Tibial nerve (tissue), 4 donors: Measurements from ENCODE around the gene P2RY14. TPM values are rescaled to one million over a fixed set of nuclear protein-coding genes. Genes with fewer than 3 reads are reported as not detected.
A peak's percentile ranks its signal among the peaks of the same experiment; 100 is the strongest.

Experiments
- DNase-seq, 2 donors: peaks; one replicate each; pipeline ENCODE4 v3.0.0-alpha.2; 2019; ENCODE audit warnings: low spot score in 2 of 2
- H3K27ac ChIP-seq, 4 donors: fragments of 200-600 bp; sonication (generic) in 3 of 4; one replicate each; pipeline ENCODE4 v1.5.1; 2017 to 2019; ENCODE audit warnings: mild to moderate bottlenecking in 1 of 4
- H3K27me3 ChIP-seq, 2 donors: fragments of 200-600 bp; sonication (generic) in 1 of 2; one replicate each; pipeline versions ENCODE4 v1.5.1 to v1.6.0; 2017 to 2019
- H3K36me3 ChIP-seq, 3 donors: fragments of 200-600 bp; sonication (generic); one replicate each; pipeline ENCODE4 v1.5.1; 2018 to 2019
- H3K4me1 ChIP-seq, 4 donors: fragments of 200-600 bp; sonication (generic) in 3 of 4; one replicate each; pipeline ENCODE4 v1.5.1; 2017 to 2019
- H3K4me3 ChIP-seq, 4 donors: fragments of 200-600 bp; sonication (generic) in 3 of 4; one replicate each; pipeline ENCODE4 v1.5.1; 2017 to 2019; ENCODE audit warnings: mild to moderate bottlenecking in 1 of 4, moderate library complexity in 1 of 4
- H3K9me3 ChIP-seq, 4 donors: fragments of 200-600 bp; sonication (generic) in 3 of 4; one replicate each; pipeline ENCODE4 v1.5.1; 2017 to 2019
- CTCF ChIP-seq, 5 experiments: fragments of 200-600 bp in 3 of 5; fragments of 450-650 bp in 2 of 5; sonication (generic) in 3 of 5; IDR thresholded peaks; one replicate each; pipeline ENCODE4 v1.5.1; 2016 to 2019; ENCODE audit warnings: antibody characterized with exemption in 5 of 5, mild to moderate bottlenecking in 3 of 5, moderate library complexity in 2 of 5
- EP300 ChIP-seq, 2 donors: sonication (generic); formaldehyde crosslinking; IDR thresholded peaks; one replicate each; pipeline ENCODE4 v1.6.1; 2017; ENCODE audit warnings: antibody characterized with exemption in 2 of 2, mild to moderate bottlenecking in 1 of 2
- POLR2A ChIP-seq, 2 donors: fragments of 450-650 bp; IDR thresholded peaks; one replicate each; pipeline ENCODE4 v1.6.1; 2017; ENCODE audit warnings: antibody characterized with exemption in 2 of 2, mild to moderate bottlenecking in 2 of 2, moderate library complexity in 2 of 2
- WGBS, 2 donors: methylation state at CpG; one replicate each; pipeline ENCODE4 v1.1.5; 2018; 5-methylcytosine and 5-hydroxymethylcytosine counted together
- total RNA-seq, 4 donors: library from RNA; depleted of rRNA; stranded (reverse); fragments of >200 nt; gene quantifications; one replicate each; pipeline ENCODE4 v1.1.0, GENCODE V29; 2016

Gene P2RY14
- total RNA-seq, 4 donors from 2014 or later = 4.2 to 9.4 (median 6.3) TPM

DNA sequence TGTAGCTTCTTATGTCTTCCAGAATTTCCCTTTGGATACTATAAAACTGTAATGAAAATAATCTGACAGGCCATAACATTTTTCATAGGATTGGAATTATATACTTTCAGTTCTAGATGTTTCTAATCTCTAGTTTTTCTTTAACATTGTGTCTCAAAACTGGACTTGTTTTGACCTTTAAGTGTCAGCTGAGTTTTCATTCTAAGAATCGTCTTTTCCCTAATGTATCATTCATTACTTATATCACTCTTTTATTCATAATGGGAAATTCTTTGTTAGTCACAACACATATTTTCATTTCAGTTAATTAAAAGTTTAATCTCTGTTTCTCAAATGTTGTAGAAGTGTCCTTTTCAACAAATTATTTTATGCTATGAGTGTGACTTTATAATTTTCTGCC lies 87.2 kb downstream of the P2RY14 start:
- H3K4me1 ChIP-seq = no peaks in the 10 kb centered on the region
- H3K27me3 ChIP-seq = no peaks in the 10 kb centered on the region
- TF ChIP-seq CTCF (IDR thresholded peaks at IDR 0.05) (no peak), POLR2A (IDR thresholded peaks at IDR 0.05) (no peak), EP300 (IDR thresholded peaks at IDR 0.05) (no peak)
- no peak overlapping the region for H3K27ac ChIP-seq
- H3K9me3 ChIP-seq = no peaks in the 10 kb centered on the region
- no peak overlapping the region for H3K4me3 ChIP-seq
- no peaks in the 10 kb centered on the region for H3K36me3 ChIP-seq
- WGBS, 2 donors = 59 to 69% methylated on average over 1 of the region's 1 CpG
- no peak for DNase-seq

DNA sequence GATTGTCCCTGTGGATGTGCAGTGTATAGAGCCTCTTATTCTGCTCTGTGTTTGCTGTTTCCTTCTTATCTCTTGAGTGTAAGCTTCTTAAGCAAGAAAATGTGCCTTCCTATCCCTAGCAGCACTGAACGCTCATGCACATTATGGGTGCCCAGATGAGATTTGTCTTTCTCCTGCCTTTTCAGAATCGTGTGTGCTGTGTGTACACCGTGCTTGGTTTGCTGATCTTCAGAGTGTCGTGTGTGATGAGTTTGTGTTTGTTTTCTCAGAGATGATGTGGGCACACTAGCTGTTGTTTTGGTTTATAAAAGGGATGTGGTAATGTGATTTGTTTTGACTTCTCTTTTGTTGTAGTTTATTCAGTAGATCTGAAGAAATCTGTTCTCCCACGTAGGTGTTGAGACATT lies 95.1 kb downstream of the P2RY14 start:
- TF ChIP-seq POLR2A (IDR thresholded peaks at IDR 0.05) = no peak
- TF ChIP-seq EP300 (IDR thresholded peaks at IDR 0.05) = no peak
- no peak for TF ChIP-seq CTCF (IDR thresholded peaks at IDR 0.05)
- Histone ChIP-seq H3K27me3 (no peaks in the 10 kb centered on the region), H3K27ac (peak overlapping the region in 1 of 4 donors; percentile 7), H3K9me3 (no peaks in the 10 kb centered on the region), H3K36me3 (no peaks in the 10 kb centered on the region), H3K4me1 (peaks cover 0 to 7% (median 0%) of the 10 kb centered on the region in 4 donors), H3K4me3 (no peak overlapping the region)
- 63 to 74% methylated on average over 5 of the region's 5 CpGs for WGBS, 2 donors
- no peak for DNase-seq

DNA sequence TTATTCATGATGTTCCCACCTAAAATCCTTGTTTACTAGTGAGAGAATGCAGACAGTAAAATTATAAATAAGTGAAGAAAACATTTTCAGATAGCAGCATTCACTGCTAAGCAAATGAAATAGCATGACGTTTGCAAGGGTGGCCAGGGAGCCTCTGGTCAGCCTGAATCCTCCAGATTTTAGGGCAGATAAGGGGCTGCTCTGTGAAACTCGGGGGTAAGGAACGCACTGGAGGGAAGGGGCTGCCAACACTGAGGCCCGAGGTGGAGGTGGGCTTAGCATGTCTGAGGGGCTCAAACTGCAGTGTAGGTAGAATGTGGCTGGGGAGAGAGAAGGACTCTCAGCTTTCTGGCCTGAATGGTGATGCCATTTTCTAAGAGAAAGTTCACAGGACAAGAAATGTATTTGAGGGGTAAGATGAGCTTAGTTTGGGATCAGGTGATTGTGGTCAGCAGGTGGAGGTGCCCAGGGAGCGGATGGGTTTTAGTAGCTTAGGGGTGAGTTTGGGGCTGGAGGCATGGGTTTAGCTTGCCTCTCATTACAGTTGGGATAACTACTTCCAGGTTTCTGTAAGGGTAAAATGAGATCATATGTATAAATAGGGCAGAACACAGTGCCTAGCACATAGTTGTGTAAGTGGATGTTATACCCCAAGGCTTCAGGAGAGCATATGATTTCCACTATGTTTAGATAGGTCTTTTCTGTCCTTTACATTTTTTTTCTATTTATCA lies 95.8 kb downstream of the P2RY14 start:
- no peak for TF ChIP-seq POLR2A (IDR thresholded peaks at IDR 0.05)
- TF ChIP-seq CTCF (IDR thresholded peaks at IDR 0.05) = no peak
- TF ChIP-seq EP300 (IDR thresholded peaks at IDR 0.05) = no peak
- Histone ChIP-seq H3K27me3 (no peaks in the 10 kb centered on the region), H3K27ac (peak overlapping the region in 1 of 4 donors; percentile 7), H3K36me3 (no peaks in the 10 kb centered on the region), H3K4me1 (peaks cover 0 to 7% (median 0%) of the 10 kb centered on the region in 4 donors), H3K4me3 (no peak overlapping the region), H3K9me3 (no peaks in the 10 kb centered on the region)
- WGBS, 2 donors = 54 to 61% methylated on average over 5 of the region's 5 CpGs
- no peak for DNase-seq

DNA sequence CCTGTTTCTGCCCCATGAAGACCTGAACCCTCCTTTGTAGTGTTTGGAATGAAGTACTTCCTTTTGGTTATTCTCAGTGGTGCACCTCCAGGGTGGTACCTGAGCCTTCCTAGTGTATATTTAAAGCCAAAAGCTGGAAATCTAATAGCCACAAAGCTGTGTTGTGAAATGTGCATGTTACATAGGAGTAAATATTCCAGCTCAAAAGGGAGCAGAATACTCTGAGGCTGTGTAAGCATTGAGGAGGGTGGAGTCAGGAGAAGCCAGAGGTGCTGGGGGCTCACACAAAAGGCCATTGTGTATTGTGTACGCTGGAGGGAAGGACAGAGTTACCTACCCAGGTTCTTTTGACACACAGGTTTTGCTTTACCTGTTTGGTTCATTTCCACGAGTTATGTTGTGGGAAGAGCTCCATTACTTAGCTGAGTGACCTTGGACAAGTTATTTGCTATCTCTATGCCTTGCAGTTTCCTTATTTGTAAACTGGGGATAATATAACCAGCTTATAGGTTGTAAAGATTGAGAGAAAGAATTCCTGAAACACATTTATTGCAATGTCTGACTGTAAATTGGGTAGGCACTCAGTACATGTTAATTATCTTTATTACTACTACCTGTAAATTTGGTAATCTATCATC lies 100.0 kb downstream of the P2RY14 start:
- Histone ChIP-seq H3K36me3 (no peaks in the 10 kb centered on the region), H3K4me3 (no peak overlapping the region), H3K9me3 (no peaks in the 10 kb centered on the region), H3K27me3 (no peaks in the 10 kb centered on the region), H3K4me1 (peaks cover 0 to 7% (median 0%) of the 10 kb centered on the region in 4 donors), H3K27ac (no peak overlapping the region)
- TF ChIP-seq CTCF (IDR thresholded peaks at IDR 0.05) (no peak), EP300 (IDR thresholded peaks at IDR 0.05) (no peak), POLR2A (IDR thresholded peaks at IDR 0.05) (no peak)
- DNase-seq = no peak
- WGBS, 2 donors = 83 to 88% methylated on average over 2 of the region's 2 CpGs

- 56 to 89% methylated on average over 2 of the region's 2 CpGs for WGBS, 2 donors
- TF ChIP-seq CTCF (IDR thresholded peaks at IDR 0.05) = no peak
- TF ChIP-seq POLR2A (IDR thresholded peaks at IDR 0.05) = no peak
- no peak for TF ChIP-seq EP300 (IDR thresholded peaks at IDR 0.05)
- Histone ChIP-seq H3K36me3 (no peaks in the 10 kb centered on the region), H3K4me3 (no peak overlapping the region), H3K9me3 (no peaks in the 10 kb centered on the region), H3K27me3 (no peaks in the 10 kb centered on the region), H3K4me1 (peaks cover 0 to 8% (median 5%) of the 10 kb centered on the region in 4 donors), H3K27ac (no peak overlapping the region)
- no peak for DNase-seq
Measured at GRCh38 chr3:151175952-151176351, 102.4 kb downstream of the P2RY14 start.
